Fibroblast of the aortic adventitia (primary cell): ENCODE measurements around the gene MRC1. TPM values are rescaled to one million over a fixed set of nuclear protein-coding genes. Genes with fewer than 3 reads are reported as not detected.
"Not testable (repeated sequence)": the region's sequence is repeated elsewhere in the genome, so short reads cannot be mapped to it uniquely, and the experiment has no call there.

Source experiments
- DNase-seq: peaks from one replicate; pipeline ENCODE4 v3.0.0-alpha.2; 2010; ENCODE audit warnings: low read depth
- H3K4me3 ChIP-seq: 2 replicates; pipeline ENCODE4 v1.5.1; 2011; ENCODE audit warnings: low read depth, mild to moderate bottlenecking, control low read depth, low read length, moderate library complexity
- CTCF ChIP-seq: IDR thresholded peaks from 2 replicates; pipeline ENCODE4 v1.5.1; 2011; ENCODE audit warnings: mild to moderate bottlenecking, low read length, control low read depth, inconsistent platforms; ENCODE audit not compliant: insufficient read depth
- total RNA-seq: library from RNA; depleted of rRNA; stranded (reverse); fragments of >200 nt; gene quantifications from 2 replicates; pipeline ENCODE4 v1.2.3, GENCODE V29; 2012; ENCODE audit warnings: low replicate concordance

The MRC1 gene
- total RNA-seq, 1 donor: 0.09 TPM

- no peak for TF ChIP-seq CTCF
- DNase-seq: no peak
- H3K4me3 ChIP-seq: no peak overlapping the region
Measured at GRCh38 chr10:17914169-17915045, 105.3 kb downstream of the MRC1 start.

GRCh38 chr10:17915181-17915580, 106.0 kb downstream of the MRC1 start:
- peak; percentile 31 for DNase-seq
- no peak overlapping the region for H3K4me3 ChIP-seq

GRCh38 chr10:17918187-17918903, 109.2 kb downstream of the MRC1 start:
- peak; percentile 5 for DNase-seq
- H3K4me3 ChIP-seq: no peak overlapping the region
- no peak for TF ChIP-seq CTCF

More at GRCh38 chr10:17915181-17915580, 106.0 kb downstream of the MRC1 start:
- TF ChIP-seq CTCF: no peak

GRCh38 chr10:17921378-17921777, 112.2 kb downstream of the MRC1 start:
- no peak for TF ChIP-seq CTCF
- no peak for DNase-seq
- H3K4me3 ChIP-seq: no peak overlapping the region

- no peak for TF ChIP-seq CTCF
- DNase-seq: peak; percentile 97
- H3K4me3 ChIP-seq: no peak overlapping the region
Measured at GRCh38 chr10:17923728-17924127, 114.6 kb downstream of the MRC1 start.

- no peak for DNase-seq
- no peak for TF ChIP-seq CTCF
Measured at GRCh38 chr10:17943033-17943745, 134.0 kb downstream of the MRC1 start.

GRCh38 chr10:17950269-17950668, 141.1 kb downstream of the MRC1 start:
- not testable (repeated sequence) for H3K4me3 ChIP-seq, DNase-seq

More at GRCh38 chr10:17943033-17943745, 134.0 kb downstream of the MRC1 start:
- H3K4me3 ChIP-seq: no peak overlapping the region
